DLD1 (cell line): Measurements from ENCODE around the gene WDFY2.

Source experiments
- in situ Hi-C: cut with HindIII; loops from 2 replicates; pipeline ENCODE4 v1.10.0; 2017; ENCODE audit warnings: low sequenced_read_pairs

WDFY2 gene

DNA sequence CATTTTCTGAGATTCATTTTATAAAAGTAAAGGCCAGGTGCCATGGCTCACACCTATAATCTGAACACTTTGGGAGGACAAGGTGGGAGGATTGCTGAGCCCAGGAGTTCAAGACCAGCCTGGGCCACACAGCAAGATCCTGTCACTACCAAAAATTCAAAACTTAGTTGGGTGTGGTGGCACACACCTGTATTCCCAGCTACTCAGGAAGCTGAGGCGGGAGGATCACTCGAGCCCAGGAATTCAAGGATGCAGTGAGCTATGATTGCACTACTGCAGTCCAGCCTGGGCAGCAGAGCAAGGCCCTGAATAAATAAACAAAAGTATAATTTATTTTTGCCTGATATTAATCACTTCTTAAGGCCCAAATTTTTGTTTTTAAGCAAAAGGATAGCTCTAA lies 179.2 kb downstream of the WDFY2 start:
- in situ Hi-C loops: no loop called here

DNA sequence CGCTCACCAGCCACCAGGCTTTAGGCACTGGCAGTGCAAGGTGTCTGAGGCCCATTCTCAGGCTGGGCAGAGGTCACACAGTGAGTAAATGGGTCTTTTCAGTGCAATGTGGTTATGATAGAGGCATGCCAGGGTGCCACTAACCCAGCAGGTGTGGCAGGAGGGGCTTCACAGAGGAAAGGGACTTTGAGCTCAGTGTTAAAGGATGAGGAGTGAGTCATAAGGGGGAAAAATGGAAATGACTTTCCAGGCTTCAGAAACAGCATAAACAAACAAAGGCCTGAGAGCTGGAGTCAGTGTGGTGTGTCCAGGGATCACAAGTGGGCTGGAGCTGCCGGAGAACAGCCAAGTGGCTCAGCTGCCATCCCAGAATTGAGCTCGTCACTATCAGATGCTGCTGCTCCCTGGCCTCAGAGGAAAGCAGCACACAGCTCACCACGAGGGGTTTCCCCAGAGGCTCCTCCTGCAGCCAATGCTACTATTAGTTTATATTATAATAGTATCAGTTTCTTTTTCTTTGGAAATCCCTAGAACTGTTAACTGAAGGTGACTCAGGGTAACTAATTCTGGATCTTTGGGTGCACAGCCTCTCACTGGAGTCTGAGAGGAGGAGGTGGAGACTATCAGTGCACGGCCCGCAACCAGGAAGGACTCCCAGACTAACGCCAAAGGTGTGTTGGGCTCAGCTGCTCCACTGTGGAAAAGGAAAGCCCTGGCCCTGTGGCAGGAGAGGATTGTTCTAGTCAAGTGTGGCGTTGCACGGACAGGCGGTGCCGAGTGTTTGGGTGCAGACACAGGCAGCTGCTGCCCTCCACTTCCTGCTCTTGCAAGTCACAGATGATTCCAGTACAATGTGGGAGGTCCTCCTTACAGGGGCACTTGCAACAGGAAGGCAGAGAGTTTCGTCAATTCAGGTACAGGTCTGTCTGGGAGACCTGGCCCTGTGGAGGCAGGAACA lies 180.2 kb downstream of the WDFY2 start:
- in situ Hi-C loops: no loop called here

DNA sequence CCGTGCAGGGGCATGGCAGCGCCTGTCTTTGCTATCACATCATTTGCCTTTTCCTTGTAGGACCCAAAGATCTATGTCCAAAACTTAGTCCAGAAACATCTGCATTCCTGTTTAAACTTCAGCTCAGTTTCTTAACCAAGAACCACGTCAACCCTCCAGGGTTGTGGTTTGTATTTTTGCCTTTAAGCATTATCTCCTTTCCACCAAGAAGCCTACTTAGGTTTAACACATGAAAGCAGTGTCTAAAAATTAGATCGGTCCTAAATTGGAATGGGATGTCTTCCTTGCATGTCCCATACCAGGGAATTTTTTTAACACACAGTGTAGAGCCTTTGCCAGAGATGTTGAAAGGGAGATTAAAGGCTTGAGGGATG lies 180.9 kb downstream of the WDFY2 start:
- in situ Hi-C loops: no loop called here

DNA sequence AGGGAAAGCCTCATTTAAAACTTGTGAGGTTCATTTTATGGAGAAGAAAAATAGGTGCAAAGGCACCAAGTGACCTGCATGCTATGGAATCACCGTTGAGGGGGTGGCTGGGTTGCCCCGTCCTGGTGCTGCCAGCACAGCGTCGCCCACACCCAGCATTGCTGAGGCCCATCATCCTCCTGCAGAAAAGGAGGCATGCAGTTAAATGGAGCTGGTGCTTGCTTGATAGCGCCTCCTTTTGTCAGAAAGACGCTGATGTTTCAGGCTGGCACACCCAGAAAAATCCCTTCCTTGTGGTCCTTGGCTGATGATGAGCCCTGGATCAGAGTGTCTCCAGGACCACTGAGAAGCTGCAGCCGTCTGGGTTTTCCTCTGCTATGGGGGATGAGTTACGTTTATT lies 182.8 kb downstream of the WDFY2 start:
- in situ Hi-C loops: no loop called here

DNA sequence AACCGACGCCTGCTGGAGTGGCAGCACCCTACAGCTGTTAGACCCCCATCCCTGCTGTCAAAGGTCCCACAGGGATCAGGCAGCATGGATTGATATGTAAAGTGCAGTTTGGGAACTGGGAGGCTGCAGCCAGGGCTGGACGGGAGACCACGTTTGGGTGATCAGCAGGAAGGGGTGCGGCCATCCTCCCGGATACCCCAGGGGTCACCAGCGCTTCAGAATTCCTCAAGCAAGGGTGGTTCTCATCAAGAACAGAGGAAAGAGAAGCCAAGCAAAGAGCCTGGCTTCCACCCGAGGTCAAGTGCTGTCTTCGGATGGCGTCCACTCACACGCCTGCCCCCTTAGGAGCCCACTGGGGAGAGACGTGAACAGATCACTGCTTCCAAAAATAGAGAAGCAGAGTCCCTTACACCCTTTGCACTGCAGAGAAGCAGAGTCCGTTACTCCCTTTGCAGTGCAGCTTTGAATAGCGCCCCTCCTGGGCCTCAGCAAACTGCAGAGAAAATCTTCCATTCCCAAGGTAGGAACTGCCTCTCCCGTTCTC lies 184.2 kb downstream of the WDFY2 start:
- in situ Hi-C loops: no loop called here

DNA sequence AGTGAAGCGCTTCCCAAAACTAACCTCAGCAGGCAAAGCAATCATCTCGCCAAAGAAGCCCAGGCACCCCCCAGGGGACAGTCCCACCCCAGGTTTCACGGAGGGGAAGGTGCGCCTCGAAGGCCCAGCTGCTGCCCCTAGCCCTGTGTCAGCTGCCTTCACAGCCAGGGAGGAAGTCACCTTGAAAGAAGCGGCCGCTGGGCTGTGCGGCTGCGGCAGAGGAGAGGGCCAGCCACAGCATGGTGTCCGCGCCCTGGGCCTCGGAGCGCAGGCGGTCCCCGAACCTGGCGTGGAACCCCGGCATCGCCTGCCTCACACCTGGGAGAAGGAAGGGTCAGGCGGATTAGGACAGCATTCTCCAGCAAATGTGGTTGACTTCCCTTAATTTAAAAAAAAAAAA lies 184.7 kb downstream of the WDFY2 start:
- in situ Hi-C loops: no loop called here

DNA sequence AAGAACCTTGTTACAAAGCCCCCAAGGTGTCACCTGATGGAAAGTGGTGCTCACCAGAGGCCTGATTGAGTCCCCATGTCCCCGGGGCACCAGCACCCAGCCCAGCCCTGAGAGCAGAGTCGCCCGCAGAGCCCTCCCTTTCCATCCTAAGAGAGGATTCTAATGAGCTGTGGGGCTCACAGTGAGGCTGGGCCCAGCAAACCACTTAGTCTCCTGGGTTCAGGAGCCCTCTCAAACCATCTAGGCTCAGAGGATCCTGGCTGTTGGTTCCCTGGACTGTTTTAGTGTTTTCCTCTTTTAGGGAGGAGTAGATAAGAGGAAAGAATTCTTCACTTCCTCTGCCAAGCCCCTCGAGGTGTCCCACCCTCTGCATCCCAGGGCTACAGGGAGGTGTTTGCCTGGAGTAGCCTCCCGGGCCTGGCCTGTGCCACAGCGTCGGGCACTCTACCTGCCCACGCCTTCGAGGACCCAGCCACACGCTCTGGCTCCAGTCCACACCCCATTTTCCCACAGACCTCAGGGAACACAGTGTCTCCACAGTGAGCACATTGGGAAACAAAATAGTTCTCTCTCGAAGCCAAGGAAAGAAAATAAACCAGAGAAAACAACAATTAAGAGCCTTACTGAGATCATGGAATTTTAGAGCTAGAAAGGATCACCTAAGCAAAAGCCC lies 185.3 kb downstream of the WDFY2 start:
- in situ Hi-C loops: no loop called here

DNA sequence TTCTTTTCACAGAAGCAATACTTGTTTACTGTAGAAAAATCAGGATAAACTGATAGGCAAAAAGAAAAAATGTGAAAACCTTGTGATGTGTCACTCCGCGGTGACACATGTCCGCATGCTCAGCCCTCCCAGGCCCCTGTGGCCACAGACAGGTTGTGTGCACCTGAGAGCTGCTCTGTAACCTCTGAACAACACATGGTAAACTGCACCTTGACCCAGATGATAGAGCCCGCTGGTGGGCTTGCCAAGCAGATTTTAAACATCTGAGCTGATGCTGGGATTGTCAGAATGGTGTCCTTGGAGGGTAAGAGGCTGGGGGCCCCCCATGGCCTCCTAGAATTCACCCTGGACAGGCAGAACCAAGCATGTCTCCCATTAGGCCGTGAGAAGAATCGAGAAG lies 185.9 kb downstream of the WDFY2 start:
- in situ Hi-C loops: no loop called here

DNA sequence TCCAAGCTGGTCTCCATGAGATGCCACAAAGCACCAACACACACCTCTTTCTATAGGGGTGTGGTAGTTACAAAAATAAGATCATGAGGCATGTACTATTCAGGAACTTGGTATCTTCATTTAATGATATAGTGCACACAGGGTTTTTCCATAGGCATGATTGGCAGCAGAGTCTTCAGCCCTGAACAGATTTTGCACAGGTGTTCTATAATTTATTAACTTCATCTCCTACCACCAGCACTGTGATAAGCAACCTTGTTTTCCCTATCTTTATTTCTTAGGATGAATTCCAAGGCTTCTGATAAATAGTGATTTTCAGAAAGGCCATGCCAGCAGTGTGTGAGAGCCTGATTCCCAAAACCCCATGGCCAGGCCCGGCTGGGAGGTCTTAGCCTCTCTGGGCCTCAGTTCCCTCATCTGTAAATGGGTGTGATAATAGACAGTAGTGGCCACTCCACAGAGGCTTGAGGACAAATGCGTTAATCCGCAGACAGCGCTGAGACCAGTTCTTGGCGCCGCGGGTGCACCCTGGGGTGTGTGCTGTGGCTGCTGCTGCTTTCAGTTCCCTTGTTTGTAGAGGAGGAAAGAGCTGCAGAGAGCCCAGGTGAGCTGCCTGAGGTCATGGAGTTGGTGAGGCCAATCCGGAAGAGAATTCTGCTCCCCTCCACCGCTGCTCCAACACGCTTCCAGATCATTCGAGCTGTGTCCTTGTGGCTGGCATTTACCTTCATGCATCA lies 186.6 kb downstream of the WDFY2 start:
- in situ Hi-C loops: no loop called here

DNA sequence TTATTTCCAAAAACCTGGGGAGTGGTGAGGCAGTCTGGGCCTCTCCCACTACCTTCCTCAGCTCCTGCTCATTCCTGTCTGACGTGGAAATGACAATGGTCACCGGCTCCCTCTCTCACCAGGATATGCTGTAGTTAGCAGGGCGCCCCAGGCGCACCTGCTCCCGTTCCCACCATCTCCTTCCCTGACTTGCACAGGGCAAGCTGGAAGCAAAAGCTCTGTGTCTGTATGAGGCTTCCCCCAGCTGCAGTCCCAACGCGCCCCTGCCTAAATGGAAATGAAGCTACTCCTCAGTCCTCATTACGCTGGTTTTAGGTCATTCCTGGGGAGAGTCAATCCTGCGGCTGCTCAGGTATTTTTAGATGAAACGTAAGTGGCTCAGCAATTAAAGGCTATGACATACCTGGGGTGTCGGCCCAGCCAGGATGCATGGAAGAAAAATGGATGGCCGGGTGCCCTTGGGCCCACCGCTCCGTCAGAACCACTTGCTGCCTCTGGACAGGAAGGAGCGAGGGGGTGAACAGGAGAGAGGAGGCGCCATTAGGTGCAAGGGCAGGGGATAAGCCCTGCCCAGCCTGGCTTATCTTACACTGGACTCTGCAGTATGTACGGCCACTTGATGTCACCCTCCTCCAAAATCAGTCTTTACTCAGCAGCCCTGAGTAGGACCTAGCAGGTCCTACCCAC lies 187.3 kb downstream of the WDFY2 start:
- in situ Hi-C loops: no loop called here

DNA sequence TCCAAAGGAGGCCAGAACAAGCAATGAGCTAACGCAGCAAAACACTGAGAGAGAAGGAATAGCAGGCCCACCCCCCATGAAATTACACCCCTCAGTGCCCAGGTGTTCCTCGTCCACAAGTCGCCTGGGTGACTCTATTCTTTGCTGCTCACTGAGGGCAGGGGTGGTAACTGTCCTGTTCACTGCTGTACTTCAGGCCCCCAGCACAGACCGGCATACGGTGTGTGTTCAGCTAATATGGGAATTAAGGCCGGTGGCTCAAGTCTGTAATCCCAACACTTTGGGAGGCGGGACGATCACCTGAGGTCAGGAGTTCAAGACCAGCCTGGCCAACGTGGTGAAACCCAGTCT lies 187.8 kb downstream of the WDFY2 start:
- in situ Hi-C loops: no loop called here

DNA sequence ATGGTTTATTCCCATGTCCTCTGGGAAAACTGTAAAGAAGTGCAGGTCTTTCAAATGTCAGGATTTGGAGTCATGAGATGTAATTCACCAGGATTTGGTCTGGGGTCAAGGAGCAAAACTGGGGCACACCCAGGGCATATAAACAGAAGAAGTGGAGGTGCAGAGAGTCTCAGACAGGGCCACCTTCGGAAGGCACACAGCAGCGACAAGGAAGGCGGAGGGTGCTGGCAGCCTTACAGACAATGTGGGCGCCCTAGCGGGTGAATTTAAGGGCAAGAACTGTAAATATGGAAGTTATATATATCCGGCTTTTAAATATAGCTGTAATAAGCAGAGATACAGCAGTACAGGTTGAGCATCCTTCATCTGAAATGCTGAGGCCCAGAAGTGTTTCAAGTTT lies 188.5 kb downstream of the WDFY2 start:
- in situ Hi-C loops: no loop called here

DNA sequence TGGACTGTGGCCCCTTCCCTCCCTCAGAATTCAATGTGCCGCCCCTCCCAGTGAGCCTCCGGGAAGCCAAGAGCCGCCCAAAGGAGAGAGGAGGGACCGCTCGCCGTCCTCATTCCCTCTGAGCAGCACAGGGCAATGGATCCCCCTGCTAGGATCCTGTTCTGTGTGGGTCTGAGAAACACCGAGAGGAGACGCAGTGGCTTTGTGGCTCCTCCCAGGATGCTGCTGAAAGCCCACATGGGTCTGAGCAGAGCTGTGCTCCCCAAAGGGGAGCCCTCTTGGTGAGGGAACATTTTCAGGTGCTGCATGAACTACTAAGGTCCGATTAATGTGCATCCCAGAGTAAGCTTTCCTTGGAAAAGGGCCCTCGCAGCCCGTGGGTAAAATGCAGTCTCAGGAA lies 189.3 kb downstream of the WDFY2 start:
- in situ Hi-C loops: no loop called here

DNA sequence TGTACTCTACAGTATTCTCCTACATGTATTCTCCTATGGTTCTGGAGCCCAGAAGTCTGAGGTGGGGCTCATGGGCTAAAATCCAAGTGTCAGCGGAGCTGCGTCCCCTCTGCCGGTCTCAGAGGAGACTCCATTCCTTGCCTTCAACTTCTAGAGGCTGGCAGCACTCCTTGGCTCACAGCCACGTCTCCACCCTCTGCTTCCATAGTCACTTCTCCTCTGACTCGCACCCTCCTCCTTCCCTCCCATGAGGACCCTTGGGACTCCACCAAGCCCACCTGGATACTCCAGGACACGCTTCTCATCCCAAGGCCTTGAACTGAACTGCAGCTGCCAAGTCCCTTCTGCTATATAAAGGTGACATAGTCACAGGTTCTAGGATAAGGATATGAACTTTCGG lies 191.9 kb downstream of the WDFY2 start:
- in situ Hi-C loops: no loop called here

DNA sequence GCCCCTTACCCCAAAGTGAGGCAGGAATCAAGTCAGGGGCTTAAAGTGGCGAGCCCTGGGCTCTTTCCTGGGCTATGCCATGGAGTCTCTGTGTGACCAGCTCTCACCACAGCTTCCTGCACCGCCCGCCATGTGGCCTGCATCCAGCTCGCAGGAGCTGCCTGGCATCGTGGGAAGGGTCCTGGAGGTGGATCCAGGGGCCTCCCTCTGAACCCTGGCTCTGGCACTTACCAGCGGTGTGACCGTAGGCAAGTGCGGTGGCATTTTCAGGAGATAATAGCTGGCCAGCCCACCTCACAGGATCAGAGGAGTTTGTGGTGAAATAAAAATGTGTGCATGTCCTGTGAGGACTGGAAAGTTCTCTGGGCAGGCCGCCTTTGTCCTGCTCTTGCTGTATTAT lies 193.7 kb downstream of the WDFY2 start:
- in situ Hi-C loops: no loop called here

DNA sequence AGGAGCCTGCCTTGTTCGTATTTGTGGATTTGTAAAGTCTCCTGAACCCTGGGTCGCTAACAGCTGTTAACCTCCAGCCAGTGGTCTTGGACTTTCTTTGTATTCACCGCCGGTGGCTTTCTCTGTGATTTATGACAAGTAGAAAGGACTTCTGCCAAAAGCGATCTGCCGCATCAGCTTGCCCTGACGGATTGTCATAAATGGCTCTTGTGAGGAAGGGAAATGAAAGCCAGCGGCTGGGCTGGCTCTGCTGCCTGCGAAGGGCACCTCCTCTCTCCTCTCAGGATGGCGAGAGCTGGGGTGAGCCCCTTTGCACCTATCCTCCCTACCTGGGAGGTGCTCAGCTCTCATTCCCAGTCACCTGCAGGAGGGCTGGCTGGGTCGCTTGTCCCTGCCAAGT lies 194.1 kb downstream of the WDFY2 start:
- in situ Hi-C loops: no loop called here

DNA sequence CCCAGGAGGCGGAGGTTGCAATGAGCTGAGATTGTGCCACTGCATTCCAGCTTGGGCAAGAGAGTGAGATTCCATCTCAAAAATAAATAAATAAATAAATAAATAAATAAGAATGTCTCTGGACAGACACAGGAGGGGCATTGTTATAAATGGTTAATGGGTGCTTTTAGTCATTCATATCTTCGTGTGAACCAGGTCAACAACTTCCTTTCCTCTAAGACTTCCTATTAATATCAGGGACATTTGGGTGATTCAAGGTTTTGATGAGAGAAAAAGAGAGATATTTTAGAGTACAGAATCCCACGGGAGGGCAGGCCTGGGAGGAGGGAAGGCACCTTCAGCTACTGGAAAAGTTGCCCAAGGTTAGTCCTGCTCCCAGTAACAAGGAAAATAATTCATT lies 195.8 kb downstream of the WDFY2 start:
- in situ Hi-C loops: no loop called here

DNA sequence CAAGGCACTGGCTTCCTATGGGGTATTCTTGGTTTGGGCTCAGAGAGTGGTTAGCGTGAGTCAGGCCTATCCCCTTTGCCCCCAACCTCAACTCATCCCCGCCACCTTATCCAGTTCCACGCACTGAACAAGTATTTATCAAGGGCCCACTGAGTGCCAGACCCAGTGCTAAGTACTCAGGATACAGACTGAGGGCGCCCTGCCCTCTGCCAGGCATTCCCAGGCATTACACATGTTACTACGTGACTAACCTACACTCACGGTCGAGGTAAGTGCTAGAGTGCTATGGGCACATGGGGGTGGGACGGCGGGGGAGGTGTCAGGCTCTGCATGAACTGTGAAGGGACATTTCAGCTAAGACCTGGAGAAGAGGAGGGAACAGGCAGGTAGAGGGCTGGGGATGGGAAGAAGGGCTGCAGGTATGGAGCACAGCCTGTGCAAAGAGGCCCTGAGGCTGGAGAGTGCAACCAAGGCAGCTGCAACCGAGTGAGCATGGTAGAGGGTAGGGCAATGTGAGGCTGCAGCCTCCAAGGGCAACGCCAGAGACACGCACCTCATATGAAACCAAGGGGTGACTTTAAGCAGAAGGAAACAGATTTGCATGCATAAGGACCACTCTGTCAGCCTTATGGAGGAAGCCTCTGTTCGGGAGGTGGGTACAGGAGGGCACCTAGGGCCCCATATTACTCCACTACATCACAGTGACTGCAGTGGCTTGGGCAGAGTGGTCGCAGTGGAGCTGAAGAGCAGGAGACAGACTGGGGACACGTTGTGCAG lies 197.2 kb downstream of the WDFY2 start:
- in situ Hi-C loops: no loop called here

DNA sequence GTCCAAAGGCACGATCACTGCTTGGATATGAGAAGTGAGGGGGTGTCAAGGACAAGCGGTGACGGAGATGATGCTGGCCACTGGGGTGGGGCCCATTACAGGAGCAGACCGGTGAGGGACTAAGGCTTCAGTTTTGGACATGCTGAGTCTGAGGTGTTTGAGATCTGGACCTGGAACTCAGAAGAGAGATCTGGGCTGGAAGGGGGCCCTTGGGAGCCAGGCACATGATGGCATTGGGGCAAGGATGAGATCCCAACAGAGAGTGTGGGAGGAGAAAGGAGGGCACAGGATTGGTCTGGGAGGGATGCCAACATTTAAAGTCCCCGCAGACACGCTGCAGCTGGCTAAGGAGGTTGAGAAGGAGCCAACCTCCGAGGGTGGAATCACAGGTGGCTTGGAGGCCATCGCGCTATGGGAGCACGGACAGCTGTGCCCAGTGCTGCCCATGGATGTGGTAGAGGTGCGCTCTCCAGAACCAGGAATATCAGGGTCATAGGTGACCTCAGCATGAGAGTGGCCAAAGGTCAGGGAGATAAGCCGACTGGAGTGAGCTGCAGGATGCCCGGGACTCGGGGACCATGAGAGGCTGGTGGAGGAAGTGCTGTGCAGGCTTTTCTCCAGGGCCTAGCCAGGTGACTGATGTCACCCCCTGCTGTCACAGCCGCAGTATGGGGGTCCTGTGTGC lies 197.9 kb downstream of the WDFY2 start:
- in situ Hi-C loops: no loop called here
